Measurements from ENCODE around the gene CST1.

Gene CST1

GRCh38 chr20:23700931-23701330, 49.8 kb downstream of the CST1 start:
- no peak for DNase-seq

- no peak for DNase-seq
These were observed 52.8 kb downstream of the CST1 start for GRCh38 chr20:23697947-23698346.

Data from eye (tissue), 1 donor.